K562 treated with DMSO at 1 percent for 48 hours (cell line): ENCODE data around the gene ITSN2. TPM values are rescaled to one million over a fixed set of nuclear protein-coding genes. Genes with fewer than 3 reads are reported as not detected.

ENCODE experiments used
- total RNA-seq: library from RNA; unstranded; fragments of 300-600 nt; gene quantifications from 2 replicates; pipeline ENCODE4 v1.2.3, GENCODE V29; 2022; ENCODE audit warnings: low replicate concordance; ENCODE audit errors: extremely low read depth

ITSN2 gene
- not detected in 2 replicates for total RNA-seq

DNA sequence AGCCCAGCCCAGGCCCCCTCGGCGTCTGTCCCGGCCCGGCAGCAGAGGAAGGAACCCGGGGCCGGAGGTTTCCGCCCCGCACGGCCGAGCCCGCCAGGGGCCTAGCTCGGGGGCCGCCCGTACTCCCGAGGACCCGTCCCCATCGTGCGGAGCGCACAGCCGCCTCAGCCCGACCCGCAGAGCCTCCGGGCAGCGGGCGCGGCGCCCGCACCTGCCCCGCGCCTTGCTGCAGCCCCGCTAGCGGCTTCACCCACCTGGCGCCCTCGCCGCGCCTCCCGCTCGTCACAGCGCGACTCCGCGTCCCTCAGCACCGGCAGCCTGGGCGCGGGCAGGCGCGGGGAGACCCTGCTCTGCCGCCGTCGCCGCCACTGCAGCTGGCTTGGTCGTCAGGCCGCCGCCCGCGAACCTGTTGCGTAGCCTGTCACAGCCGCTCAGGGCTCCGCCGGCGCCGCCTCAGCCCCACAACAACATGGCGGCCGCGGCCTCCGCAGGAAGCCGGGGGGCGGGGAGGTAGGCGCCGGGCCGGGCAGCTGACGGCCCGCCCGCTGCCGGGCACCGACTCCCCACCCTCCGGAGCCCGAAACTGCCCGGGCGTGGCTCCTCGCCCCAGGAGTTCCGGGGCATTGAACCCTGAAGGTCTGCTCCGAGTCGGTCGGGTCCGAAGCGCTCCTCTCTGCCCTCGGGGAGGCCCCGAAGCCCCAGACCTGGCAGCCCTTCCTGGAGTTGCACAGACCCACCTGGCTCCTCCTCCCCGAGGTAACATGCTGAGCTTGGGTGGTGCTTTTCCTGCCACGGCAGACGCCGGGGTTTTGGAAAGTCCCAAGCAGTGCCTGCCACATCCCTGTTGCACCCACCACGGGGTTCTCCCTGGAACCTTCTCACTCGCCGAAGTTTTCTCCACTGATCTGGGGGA lies at the start of gene ITSN2:
Gene ITSN2 (minus strand): TSS at position 487 of the 913 bp plus-strand sequence. CDS start 32,454 bp downstream, outside the sequence.

GRCh38 chr2:24174851-24175277 lies 185.5 kb downstream of the ITSN2 start, which contains the start of gene FAM228A:
Gene FAM228A, plus strand, starts transcription at chr2:24175053. Its CDS starts 428 bp downstream, at chr2:24175481.

Other genes starting within 250 kb of the ITSN2 start
- gene PFN4, start 237.2 kb downstream of the ITSN2 start, total RNA-seq: not detected in 2 replicates
- gene FAM228B, start 237.1 kb downstream of the ITSN2 start, total RNA-seq: not detected in 2 replicates
- not detected in 2 replicates for gene FAM228A, start 185.5 kb downstream of the ITSN2 start, total RNA-seq
- not detected in 2 replicates for gene NCOA1, start 130.7 kb upstream of the ITSN2 start, total RNA-seq